ENCODE results near the gene BCKDHA.

The BCKDHA gene

GRCh38 chr19:41416194-41416674 lies 18.6 kb downstream of the BCKDHA start:
- peak; percentile 34; the same call in 1 of the 2 replicates for TF ChIP-seq POLR2AphosphoS5 (IDR thresholded peaks at IDR 0.05; ENCODE audit: low read depth)
- TF ChIP-seq GABPA (IDR thresholded peaks at IDR 0.05; ENCODE audit: low read depth) = no peak
- no peak overlapping the region for H3K4me3 ChIP-seq (replicated peaks; ENCODE audit: insufficient read depth, low read length)
- H3K27ac ChIP-seq (replicated peaks) = peak overlapping the region; percentile 55
- H3K27me3 ChIP-seq (ENCODE audit: insufficient read depth, poor library complexity, severe bottlenecking) = no peaks in the 10 kb centered on the region
- peak in 1 of 2 experiments; percentile 87 for DNase-seq (ENCODE audit: low read depth in 1 of 2, low spot score in 1 of 2)

- H3K4me3 ChIP-seq (replicated peaks; ENCODE audit: insufficient read depth, low read length) = no peak overlapping the region
- DNase-seq (ENCODE audit: low read depth in 1 of 2, low spot score in 1 of 2) = peak in 1 of 2 experiments; percentile 90
- peak overlapping the region; percentile 98 for H3K27ac ChIP-seq (replicated peaks)
- no peak for TF ChIP-seq CTCF (IDR thresholded peaks at IDR 0.05; ENCODE audit: insufficient read depth, low read length)
- TF ChIP-seq GABPA (IDR thresholded peaks at IDR 0.05; ENCODE audit: low read depth) = no peak
- peak; percentile 48; the same call in 1 of the 2 replicates for TF ChIP-seq POLR2AphosphoS5 (IDR thresholded peaks at IDR 0.05; ENCODE audit: low read depth)
- peak; percentile 91 for TF ChIP-seq SPI1 (IDR thresholded peaks at IDR 0.05; ENCODE audit: borderline replicate concordance, low read depth)
- TF ChIP-seq REST (IDR thresholded peaks at IDR 0.05; ENCODE audit: insufficient replicate concordance, low read depth) = no peak
- no peaks in the 10 kb centered on the region for H3K27me3 ChIP-seq (ENCODE audit: insufficient read depth, poor library complexity, severe bottlenecking)
Measured at GRCh38 chr19:41420101-41420880, 22.7 kb downstream of the BCKDHA start.

- no peak for DNase-seq (ENCODE audit: low read depth in 1 of 2, low spot score in 1 of 2)
- Histone ChIP-seq H3K27me3 (ENCODE audit: insufficient read depth, poor library complexity, severe bottlenecking) (no peaks in the 10 kb centered on the region), H3K27ac (replicated peaks) (peak overlapping the region; percentile 98), H3K4me3 (replicated peaks; ENCODE audit: insufficient read depth, low read length) (no peak overlapping the region)
- TF ChIP-seq SPI1 (IDR thresholded peaks at IDR 0.05; ENCODE audit: borderline replicate concordance, low read depth) (no peak), CTCF (IDR thresholded peaks at IDR 0.05; ENCODE audit: insufficient read depth, low read length) (no peak)
Measured at GRCh38 chr19:41421314-41421713, 23.7 kb downstream of the BCKDHA start.

- TF ChIP-seq SPI1 (IDR thresholded peaks at IDR 0.05; ENCODE audit: borderline replicate concordance, low read depth) (no peak), CTCF (IDR thresholded peaks at IDR 0.05; ENCODE audit: insufficient read depth, low read length) (no peak), GABPA (IDR thresholded peaks at IDR 0.05; ENCODE audit: low read depth) (no peak), REST (IDR thresholded peaks at IDR 0.05; ENCODE audit: insufficient replicate concordance, low read depth) (no peak), POLR2AphosphoS5 (IDR thresholded peaks at IDR 0.05; ENCODE audit: low read depth) (no peak)
- H3K27ac ChIP-seq (replicated peaks) = peak overlapping the region; percentile 98
- no peak overlapping the region for H3K4me3 ChIP-seq (replicated peaks; ENCODE audit: insufficient read depth, low read length)
- no peaks in the 10 kb centered on the region for H3K27me3 ChIP-seq (ENCODE audit: insufficient read depth, poor library complexity, severe bottlenecking)
- no peak for DNase-seq (ENCODE audit: low read depth in 1 of 2, low spot score in 1 of 2)
Measured at GRCh38 chr19:41421973-41422372, 24.4 kb downstream of the BCKDHA start.
